HCT116 (cell line): ENCODE measurements around the gene FBXL16. TPM values are rescaled to one million over a fixed set of nuclear protein-coding genes. Genes with fewer than 3 reads are reported as not detected.

ENCODE experiments used
- ATAC-seq: fragments of 200-7000 bp; cut with Tn5 transposase; 2 replicates; pipeline ENCODE4 v1.9.1; 2020; ENCODE audit warnings: mild to moderate bottlenecking, moderate library complexity
- BruUV-seq: library from RNA; stranded (reverse); fragments of 400-500 nt; replicated peaks from 2 replicates; lab custom pipeline; 2021; lab: Mats Ljungman, UMichigan
- CTCF ChIA-PET: fragments of 300-600 bp; sonication (Branson Sonifier 250); formaldehyde crosslinking; loops from one replicate; lab custom pipeline; 2021; ENCODE audit warnings: antibody characterized with exemption; lab: Charles Lee
- POLR2A ChIA-PET: fragments of 300-600, 350-600 bp; sonication (Branson Sonifier 250); formaldehyde crosslinking; loops from one replicate; lab custom pipeline; 2021; ENCODE audit warnings: antibody characterized with exemption; lab: Charles Lee
- RAD21 ChIA-PET, 2 experiments: fragments of 300-600 bp; sonication (Branson Sonifier 250); formaldehyde crosslinking; loops; one replicate each; lab custom pipeline; 2023; ENCODE audit warnings: low total read pairs in 2 of 2; ENCODE audit not compliant: uncharacterized antibody in 2 of 2, unreplicated experiment in 2 of 2, low non-redundant PET in 1 of 2; lab: Charles Lee
- DNase-seq: peaks from one replicate; pipeline ENCODE4 v3.0.0-alpha.2; 2010; ENCODE audit warnings: low read depth, low spot score
- H2AFZ ChIP-seq: fragments of 200-600 bp; shearing (Covaris generic), sonication (generic); 2 replicates; pipeline ENCODE4 v1.6.1; 2017; ENCODE audit warnings: low read depth, mixed run types, mixed read lengths, antibody characterized with exemption, low read length; ENCODE audit not compliant: poor library complexity, severe bottlenecking
- H3K27ac ChIP-seq: 2 replicates; pipeline ENCODE4 v1.5.1; 2012; ENCODE audit warnings: low read depth, low read length
- H3K27me3 ChIP-seq: fragments of 200-600 bp; sonication (generic); 2 replicates; pipeline ENCODE4 v1.6.1; 2016; ENCODE audit warnings: mixed run types, low read length, mixed read lengths; ENCODE audit not compliant: insufficient read depth
- H3K36me3 ChIP-seq, 2 experiments: fragments of 200-500 bp in 1 of 2; fragments of 200-600 bp in 1 of 2; sonication (Bioruptor generic) in 1 of 2; sonication (generic) in 1 of 2; 2 replicates each; pipeline versions ENCODE4 v1.5.1 to v1.6.1; 2014 to 2016; ENCODE audit warnings: low read length in 2 of 2, inconsistent platforms in 1 of 2, mixed read lengths in 1 of 2, mixed run types in 1 of 2; ENCODE audit not compliant: insufficient read depth in 2 of 2, control insufficient read depth in 1 of 2
- H3K4me1 ChIP-seq, 2 experiments: fragments of 200-600 bp in 1 of 2; sonication (generic) in 1 of 2; 2 replicates each; pipeline versions ENCODE4 v1.5.1 to v1.6.1; 2012 to 2017; ENCODE audit warnings: low read length in 2 of 2, inconsistent platforms in 1 of 2, mild to moderate bottlenecking in 1 of 2, mixed read lengths in 1 of 2, mixed run types in 1 of 2, moderate library complexity in 1 of 2; ENCODE audit not compliant: insufficient read depth in 2 of 2, control insufficient read depth in 1 of 2
- H3K4me2 ChIP-seq: fragments of 200-600 bp; sonication (generic); 2 replicates; pipeline ENCODE4 v1.6.1; 2017; ENCODE audit warnings: mixed run types, low read length, mixed read lengths
- H3K4me3 ChIP-seq, 2 experiments: fragments of 200-600 bp in 1 of 2; sonication (generic) in 1 of 2; replicated peaks in 1 of 2; 2 replicates each; pipeline ENCODE4 v1.5.1; 2011 to 2016; ENCODE audit warnings: low read length in 2 of 2, control low read depth in 1 of 2, low read depth in 1 of 2, mild to moderate bottlenecking in 1 of 2, mixed read lengths in 1 of 2, mixed run types in 1 of 2
- H3K79me2 ChIP-seq: fragments of 200-600 bp; sonication (generic); 2 replicates; pipeline ENCODE4 v1.6.1; 2017; ENCODE audit warnings: mild to moderate bottlenecking, mixed run types, low read length, moderate library complexity, mixed read lengths; ENCODE audit not compliant: insufficient read depth
- H3K9ac ChIP-seq: fragments of 200-600 bp; sonication (generic); 2 replicates; pipeline ENCODE4 v1.6.1; 2016; ENCODE audit warnings: low read length, mixed read lengths
- H3K9me2 ChIP-seq: fragments of 200-600 bp; sonication (generic), shearing (Covaris generic); 2 replicates; pipeline ENCODE4 v1.6.1; 2017; ENCODE audit warnings: mixed run types, mild to moderate bottlenecking, moderate library complexity; ENCODE audit not compliant: insufficient read depth
- H3K9me3 ChIP-seq, 2 experiments: fragments of 200-500 bp in 1 of 2; fragments of 200-600 bp in 1 of 2; sonication (Bioruptor generic) in 1 of 2; sonication (generic) in 1 of 2; 2 replicates each; pipeline ENCODE4 v1.6.1; 2014 to 2017; ENCODE audit warnings: low read length in 2 of 2, mixed read lengths in 2 of 2, inconsistent platforms in 1 of 2, low read depth in 1 of 2, mild to moderate bottlenecking in 1 of 2, mixed run types in 1 of 2, moderate library complexity in 1 of 2; ENCODE audit not compliant: control insufficient read depth in 1 of 2, insufficient read depth in 1 of 2
- H4K20me1 ChIP-seq: fragments of 200-600 bp; sonication (generic), shearing (Covaris generic); 2 replicates; pipeline ENCODE4 v1.6.1; 2017; ENCODE audit warnings: mixed run types, mild to moderate bottlenecking, moderate library complexity; ENCODE audit not compliant: insufficient read depth
- ATF3 ChIP-seq: IDR thresholded peaks from 2 replicates; pipeline ENCODE4 v1.6.1; 2012
- CTCF ChIP-seq, 3 experiments: fragments of 200-600 bp in 1 of 3; sonication (generic) in 1 of 3; IDR thresholded peaks in 2 of 3; conservative IDR thresholded peaks in 1 of 3; 2 replicates each; pipeline ENCODE4 v1.5.1; 2012 to 2017; ENCODE audit warnings: low read depth in 2 of 3, low read length in 2 of 3, antibody characterized with exemption in 1 of 3, borderline replicate concordance in 1 of 3, control low read depth in 1 of 3, mild to moderate bottlenecking in 1 of 3, mixed read lengths in 1 of 3, mixed run types in 1 of 3, moderate library complexity in 1 of 3; ENCODE audit not compliant: insufficient read depth in 1 of 3
- EGR1 ChIP-seq: IDR thresholded peaks from 2 replicates; pipeline ENCODE4 v1.6.1; 2012; ENCODE audit warnings: low read depth
- EZH2 ChIP-seq: fragments of 200-600 bp; sonication (generic); IDR thresholded peaks from 2 replicates; pipeline ENCODE4 v1.6.1; 2017; ENCODE audit warnings: antibody characterized with exemption, mixed run types
- EZH2phosphoT487 ChIP-seq: fragments of 200-600 bp; IDR thresholded peaks from 2 replicates; pipeline ENCODE4 v1.6.1; 2018; ENCODE audit warnings: antibody characterized with exemption, borderline replicate concordance
- POLR2A ChIP-seq: IDR thresholded peaks from 2 replicates; pipeline ENCODE4 v1.7.0; 2011; ENCODE audit warnings: borderline replicate concordance; ENCODE audit not compliant: insufficient read depth, insufficient read length; ENCODE audit errors: extremely low read depth
- TCF7L2 ChIP-seq: IDR thresholded peaks from 2 replicates; pipeline ENCODE4 v1.7.0; 2011; ENCODE audit warnings: borderline replicate concordance, inconsistent platforms; ENCODE audit not compliant: insufficient read depth, insufficient read length; ENCODE audit errors: extremely low read depth
- intact Hi-C: fragments of 100-400 bp; cut with micrococcal nuclease; formaldehyde crosslinking; loops from 2 replicates; pipeline ENCODE4 v1.10.0; 2022
- total RNA-seq: library from RNA; stranded (reverse); gene quantifications from one replicate; pipeline ENCODE4 v1.2.1, GENCODE V29; 2021; ENCODE audit not compliant: unreplicated experiment

Gene FBXL16
- total RNA-seq, 1 experiment from 2014 or later, result 49.7 TPM

GRCh38 chr16:709566-710499 lies 4.2 kb upstream of the FBXL16 start:
- ChIA-PET POLR2A (no interaction called here), CTCF (interaction anchor here (1.5 kb wide), 1 partner anchor 18 kb away, joined by 3 read pairs; no protein-coding TSS in a partner anchor), RAD21 (no interaction called here)
- H3K4me2 ChIP-seq, result peak overlapping the region; percentile 17; the same call in 1 of the 2 replicates
- H4K20me1 ChIP-seq, result no peaks in the 10 kb centered on the region
- intact Hi-C loops, result loop anchor here (5.0 kb wide), 2 partner anchors 167 to 347 kb away; no protein-coding TSS in a partner anchor
- H3K36me3 ChIP-seq, result no peaks in the 10 kb centered on the region
- H2AFZ ChIP-seq, result no peak overlapping the region
- TF ChIP-seq EGR1 (no peak), CTCF (IDR thresholded peaks at IDR 0.05 in 2 of 3, conservative IDR thresholded peaks at IDR 0.05 in 1 of 3; ENCODE audit: borderline replicate concordance in 1 of 3, insufficient read depth in 1 of 3, low read depth in 2 of 3, low read length in 2 of 3) (0 out of 6 replicates have a peak, but pooled peaks of 1 of the 3 experiments have one; percentile 11), POLR2A (no peak)
- no TSS peak for BruUV-seq
- no peak overlapping the region for H3K4me3 ChIP-seq
- H3K27ac ChIP-seq, result no peak overlapping the region
- DNase-seq (no peak), ATAC-seq (no peak)
- peaks cover 2% of the 10 kb centered on the region for H3K79me2 ChIP-seq
- peaks cover 17 to 54% of the 10 kb centered on the region in 2 experiments for H3K4me1 ChIP-seq
- no peak overlapping the region for H3K9ac ChIP-seq
- H3K27me3 ChIP-seq, result no peaks in the 10 kb centered on the region
- H3K9me2 ChIP-seq, result no peaks in the 10 kb centered on the region
- H3K9me3 ChIP-seq, result no peaks in the 10 kb centered on the region

- no peaks in the 10 kb centered on the region for H3K36me3 ChIP-seq
- H3K27ac ChIP-seq, result no peak overlapping the region
- no peaks in the 10 kb centered on the region for H4K20me1 ChIP-seq
- ChIA-PET RAD21 (no interaction called here), CTCF (no interaction called here), POLR2A (no interaction called here)
- DNase-seq (no peak), ATAC-seq (no peak)
- intact Hi-C loops, result no loop called here
- peaks cover 11% of the 10 kb centered on the region for H3K79me2 ChIP-seq
- no peak overlapping the region for H3K4me3 ChIP-seq
- peaks cover 10 to 52% of the 10 kb centered on the region in 2 experiments for H3K4me1 ChIP-seq
- H3K4me2 ChIP-seq, result no peak overlapping the region
- H3K9me3 ChIP-seq, result no peaks in the 10 kb centered on the region
- no peak overlapping the region for H3K9ac ChIP-seq
- TF ChIP-seq TCF7L2 (no peak), EZH2phosphoT487 (no peak), ATF3 (no peak), EZH2 (no peak)
- BruUV-seq, result no TSS peak
- H3K9me2 ChIP-seq, result no peaks in the 10 kb centered on the region
- H3K27me3 ChIP-seq, result no peaks in the 10 kb centered on the region
- no peak overlapping the region for H2AFZ ChIP-seq
Observed at GRCh38 chr16:708959-709358, 3.4 kb upstream of the FBXL16 start.
